ENCODE measurements around the gene PDE1C. TPM values are rescaled to one million over a fixed set of nuclear protein-coding genes. Genes with fewer than 3 reads are reported as not detected.
"Not testable (repeated sequence)": the region's sequence is repeated elsewhere in the genome, so short reads cannot be mapped to it uniquely, and the experiment has no call there.

PDE1C gene
- polyA plus RNA-seq, 1 donor from 2014 or later = not detected

GRCh38 chr7:32089678-32090077 is 19.5 kb upstream of the PDE1C start:
- Mint-ChIP-seq H3K9me3 (peaks cover 0 to 2% (median 0%) of the 10 kb centered on the region in 3 donors), H3K36me3 (no peaks in the 10 kb centered on the region), H3K27ac (no peak overlapping the region), H3K4me3 (no peak overlapping the region), H3K27me3 (no peaks in the 10 kb centered on the region), H3K4me1 (no peaks in the 10 kb centered on the region)

- H3K27me3 Mint-ChIP-seq = no peaks in the 10 kb centered on the region
- no peak overlapping the region for H3K4me3 Mint-ChIP-seq
- no peak overlapping the region for H3K27ac Mint-ChIP-seq
- peaks cover 0 to 2% (median 2%) of the 10 kb centered on the region in 3 donors for H3K9me3 Mint-ChIP-seq
- H3K36me3 Mint-ChIP-seq = no peaks in the 10 kb centered on the region
- H3K4me1 Mint-ChIP-seq = no peaks in the 10 kb centered on the region
Measured at GRCh38 chr7:32089256-32089655, 19.0 kb upstream of the PDE1C start.

GRCh38 chr7:32088451-32088881 is 18.3 kb upstream of the PDE1C start:
- Mint-ChIP-seq H3K27ac (no peak overlapping the region), H3K4me3 (no peak overlapping the region), H3K9me3 (peaks cover 0 to 2% (median 2%) of the 10 kb centered on the region in 3 donors), H3K4me1 (no peaks in the 10 kb centered on the region), H3K36me3 (no peaks in the 10 kb centered on the region), H3K27me3 (no peaks in the 10 kb centered on the region)

- Mint-ChIP-seq H3K4me3 (no peak overlapping the region), H3K4me1 (no peaks in the 10 kb centered on the region), H3K27me3 (no peaks in the 10 kb centered on the region), H3K9me3 (peaks cover 3 to 4% (median 3%) of the 10 kb centered on the region in 3 donors), H3K36me3 (no peaks in the 10 kb centered on the region), H3K27ac (no peak overlapping the region)
Measured at GRCh38 chr7:32079510-32079909, 9.3 kb upstream of the PDE1C start.

- H3K27me3 Mint-ChIP-seq = no peaks in the 10 kb centered on the region
- H3K4me3 Mint-ChIP-seq = no peak overlapping the region
- no peaks in the 10 kb centered on the region for H3K4me1 Mint-ChIP-seq
- peaks cover 2 to 4% (median 3%) of the 10 kb centered on the region in 3 donors for H3K9me3 Mint-ChIP-seq
- H3K36me3 Mint-ChIP-seq = no peaks in the 10 kb centered on the region
- H3K27ac Mint-ChIP-seq = no peak overlapping the region
Measured at GRCh38 chr7:32078824-32079223, 8.6 kb upstream of the PDE1C start.

DNA sequence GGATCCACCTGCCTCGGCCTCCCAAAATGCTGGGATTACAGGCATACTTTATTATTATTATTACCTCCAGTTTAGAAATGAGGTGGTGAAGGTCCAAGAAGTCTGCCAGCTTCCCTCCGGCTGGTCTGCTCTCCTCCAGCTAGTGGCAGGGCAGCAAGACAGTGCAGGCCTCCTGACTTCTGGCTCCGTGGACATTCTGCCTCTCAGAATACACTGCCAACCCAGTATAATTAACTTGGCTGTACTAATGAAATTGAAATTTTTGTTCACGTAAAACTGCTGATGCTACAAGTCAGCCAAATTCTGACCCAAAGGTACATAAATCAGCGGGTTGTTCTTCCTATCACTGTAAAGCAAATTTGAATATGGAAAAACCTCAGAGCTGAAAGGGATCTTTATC is 7.6 kb upstream of the PDE1C start:
- H3K27ac Mint-ChIP-seq = no peak overlapping the region
- H3K4me1 Mint-ChIP-seq = no peaks in the 10 kb centered on the region
- no peaks in the 10 kb centered on the region for H3K27me3 Mint-ChIP-seq
- no peak overlapping the region for H3K4me3 Mint-ChIP-seq
- peaks cover 2 to 4% (median 3%) of the 10 kb centered on the region in 3 donors for H3K9me3 Mint-ChIP-seq
- H3K36me3 Mint-ChIP-seq = no peaks in the 10 kb centered on the region

GRCh38 chr7:32076802-32077201 is 6.6 kb upstream of the PDE1C start:
- not testable (repeated sequence) for H3K36me3 Mint-ChIP-seq, H3K27ac Mint-ChIP-seq, H3K4me3 Mint-ChIP-seq, H3K4me1 Mint-ChIP-seq, H3K27me3 Mint-ChIP-seq, H3K9me3 Mint-ChIP-seq

DNA sequence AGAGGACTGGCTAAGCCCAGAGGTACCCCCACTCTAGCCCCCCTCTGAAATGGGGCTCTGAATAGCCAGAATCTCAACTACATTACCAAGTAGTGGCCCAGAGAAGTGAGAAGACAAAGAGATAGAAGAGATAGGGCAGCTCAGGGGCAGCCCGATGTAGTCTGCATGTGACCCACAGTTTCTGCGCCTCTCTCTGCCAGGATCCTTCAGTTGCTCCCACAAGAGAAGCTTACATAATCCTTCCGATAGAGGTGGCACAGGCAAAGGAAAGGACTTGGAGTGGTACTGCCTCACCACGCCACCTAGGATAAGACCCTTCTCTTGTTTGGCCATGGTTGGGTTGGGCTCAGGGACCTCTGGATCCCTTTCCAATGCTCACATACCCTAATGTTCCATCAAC is 5.4 kb upstream of the PDE1C start:
- Mint-ChIP-seq H3K36me3 (no peaks in the 10 kb centered on the region), H3K27ac (no peak overlapping the region), H3K9me3 (peaks cover 0 to 4% (median 2%) of the 10 kb centered on the region in 3 donors), H3K4me1 (no peaks in the 10 kb centered on the region), H3K27me3 (peaks cover 4% of the 10 kb centered on the region), H3K4me3 (no peak overlapping the region)

GRCh38 chr7:32074787-32075585 is 4.8 kb upstream of the PDE1C start:
- Mint-ChIP-seq H3K27ac (no peak overlapping the region), H3K36me3 (no peaks in the 10 kb centered on the region), H3K27me3 (peaks cover 4% of the 10 kb centered on the region), H3K4me3 (no peak overlapping the region), H3K9me3 (peaks cover 0 to 3% (median 2%) of the 10 kb centered on the region in 3 donors), H3K4me1 (no peaks in the 10 kb centered on the region)

DNA sequence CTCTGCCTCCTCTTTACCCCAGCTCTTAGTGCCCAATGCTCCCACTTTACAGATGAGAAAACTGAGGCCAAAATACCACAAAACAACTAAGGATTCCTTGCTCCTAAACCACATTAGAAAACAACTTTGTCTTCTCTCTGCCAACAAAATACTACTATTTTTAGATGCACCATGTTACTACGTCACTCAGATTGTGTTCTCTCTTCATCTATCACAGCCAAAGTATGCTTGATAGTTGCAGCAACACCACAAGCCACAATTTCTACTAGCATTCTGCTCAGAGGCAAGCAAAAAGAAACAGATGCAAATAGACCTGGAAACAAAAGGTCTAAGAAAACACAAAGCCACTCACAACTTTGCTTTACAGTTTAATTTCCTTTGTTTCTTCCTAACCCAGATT is 3.3 kb upstream of the PDE1C start:
- Mint-ChIP-seq H3K27ac (no peak overlapping the region), H3K4me1 (peaks cover 0 to 2% (median 0%) of the 10 kb centered on the region in 3 donors), H3K36me3 (no peaks in the 10 kb centered on the region), H3K9me3 (peaks cover 0 to 4% (median 2%) of the 10 kb centered on the region in 3 donors), H3K27me3 (peaks cover 10% of the 10 kb centered on the region), H3K4me3 (no peak overlapping the region)

DNA sequence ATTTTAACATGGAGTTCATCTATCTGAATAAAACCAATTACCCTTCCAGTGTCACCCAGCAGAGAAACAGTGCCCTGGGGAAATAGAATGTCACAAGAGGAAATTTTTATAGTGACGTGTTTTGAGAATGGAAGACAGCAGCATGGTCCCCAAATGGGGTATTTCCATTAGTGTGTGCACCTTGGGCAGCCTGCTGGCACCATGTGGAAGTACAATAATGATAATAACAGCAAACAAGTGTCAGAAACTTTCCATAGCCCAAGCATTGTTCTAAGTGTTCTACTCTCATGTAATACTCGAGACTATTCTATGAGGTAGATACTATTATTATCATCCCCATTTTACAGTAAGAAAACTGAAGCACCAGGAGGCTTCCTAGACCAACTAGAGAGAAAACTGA is 2.2 kb upstream of the PDE1C start:
- no peak overlapping the region for H3K27ac Mint-ChIP-seq
- H3K9me3 Mint-ChIP-seq = peaks cover 0 to 2% (median 2%) of the 10 kb centered on the region in 3 donors
- no peak overlapping the region for H3K4me3 Mint-ChIP-seq
- H3K4me1 Mint-ChIP-seq = peaks cover 0 to 2% (median 0%) of the 10 kb centered on the region in 3 donors
- no peaks in the 10 kb centered on the region for H3K36me3 Mint-ChIP-seq
- peaks cover 14% of the 10 kb centered on the region for H3K27me3 Mint-ChIP-seq

GRCh38 chr7:32071466-32072091 is 1.4 kb upstream of the PDE1C start:
- Mint-ChIP-seq H3K4me3 (no peak overlapping the region), H3K36me3 (no peaks in the 10 kb centered on the region), H3K27ac (no peak overlapping the region), H3K4me1 (peaks cover 0 to 2% (median 0%) of the 10 kb centered on the region in 3 donors), H3K27me3 (peaks cover 14% of the 10 kb centered on the region), H3K9me3 (peaks cover 0 to 2% (median 2%) of the 10 kb centered on the region in 3 donors)

- H3K4me3 Mint-ChIP-seq = no peak overlapping the region
- peaks cover 0 to 4% (median 2%) of the 10 kb centered on the region in 3 donors for H3K9me3 Mint-ChIP-seq
- H3K27ac Mint-ChIP-seq = no peak overlapping the region
Measured at GRCh38 chr7:32070051-32070405, 179 bp downstream of the PDE1C start.

GRCh38 chr7:32069116-32069650 is 1.0 kb downstream of the PDE1C start:
- Mint-ChIP-seq H3K9me3 (peaks cover 0 to 4% (median 0%) of the 10 kb centered on the region in 3 donors), H3K27ac (no peak overlapping the region), H3K36me3 (no peaks in the 10 kb centered on the region), H3K27me3 (peaks cover 14% of the 10 kb centered on the region), H3K4me1 (peaks cover 0 to 2% (median 0%) of the 10 kb centered on the region in 3 donors), H3K4me3 (no peak overlapping the region)

More at GRCh38 chr7:32070051-32070405, 179 bp downstream of the PDE1C start:
- Mint-ChIP-seq H3K27me3 (peaks cover 14% of the 10 kb centered on the region), H3K4me1 (peaks cover 0 to 2% (median 0%) of the 10 kb centered on the region in 3 donors), H3K36me3 (no peaks in the 10 kb centered on the region)

DNA sequence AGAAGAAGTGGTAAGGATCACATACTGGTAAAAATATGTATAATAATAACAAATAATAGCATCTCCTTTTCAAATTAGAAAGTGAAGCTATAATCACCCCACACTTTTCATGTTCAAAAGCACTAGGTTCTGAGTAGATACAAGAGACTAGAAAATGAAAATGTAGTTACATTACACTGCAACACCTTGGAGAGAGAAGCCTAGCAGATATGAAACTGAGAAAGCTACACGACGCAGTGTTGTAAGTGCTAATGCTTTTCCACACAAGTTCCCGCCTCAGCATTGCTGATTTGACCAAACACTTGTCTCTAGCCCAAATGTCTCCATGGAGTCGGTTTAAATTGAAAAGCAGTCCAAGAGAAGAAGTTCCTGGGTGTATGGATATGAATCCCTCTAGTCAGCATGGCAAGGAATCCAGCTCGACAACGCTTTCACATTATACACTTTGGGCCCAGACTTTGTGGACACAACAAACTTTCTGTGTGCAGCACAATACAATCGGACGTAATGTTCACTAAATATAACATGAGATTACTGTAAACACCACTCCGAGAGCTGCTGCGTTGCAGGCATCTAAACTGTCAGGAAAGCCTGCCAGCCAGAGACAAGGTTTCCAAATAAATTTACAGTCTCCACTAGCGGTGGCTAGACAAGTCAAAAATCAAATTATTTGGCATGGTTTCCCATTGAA is 1.7 kb downstream of the PDE1C start:
- Mint-ChIP-seq H3K36me3 (no peaks in the 10 kb centered on the region), H3K27me3 (peaks cover 14% of the 10 kb centered on the region), H3K4me1 (peaks cover 0 to 2% (median 0%) of the 10 kb centered on the region in 3 donors), H3K9me3 (peaks cover 0 to 6% (median 0%) of the 10 kb centered on the region in 3 donors), H3K4me3 (no peak overlapping the region), H3K27ac (no peak overlapping the region)
